Smooth muscle cell of the brain vasculature (primary cell): ENCODE results near the gene XRCC5.

ENCODE experiments used
- DNase-seq: peaks from one replicate; pipeline ENCODE4 v3.0.0-alpha.2; 2012; ENCODE audit warnings: low read depth, low spot score

The XRCC5 gene

DNA sequence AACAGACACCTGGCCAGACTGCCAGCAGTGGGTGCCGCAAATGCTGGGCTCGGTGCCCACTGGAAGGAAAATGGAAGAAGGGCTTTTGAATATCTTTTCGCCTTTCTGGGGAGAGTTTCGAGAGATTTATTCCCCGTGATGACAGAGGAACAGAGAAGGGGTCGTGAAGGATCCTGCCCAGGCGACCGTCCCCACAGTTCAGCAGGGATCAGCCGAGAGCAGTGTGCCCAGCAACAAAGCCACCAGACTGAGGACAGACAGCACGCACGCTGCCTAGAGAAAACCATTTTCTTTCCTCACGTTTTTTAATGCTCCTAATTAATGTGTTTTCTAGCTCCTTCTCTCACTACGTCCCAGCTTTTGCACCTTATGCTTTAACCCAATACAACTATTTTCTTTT is 47.7 kb downstream of the XRCC5 start:
- DNase-seq = no peak

DNA sequence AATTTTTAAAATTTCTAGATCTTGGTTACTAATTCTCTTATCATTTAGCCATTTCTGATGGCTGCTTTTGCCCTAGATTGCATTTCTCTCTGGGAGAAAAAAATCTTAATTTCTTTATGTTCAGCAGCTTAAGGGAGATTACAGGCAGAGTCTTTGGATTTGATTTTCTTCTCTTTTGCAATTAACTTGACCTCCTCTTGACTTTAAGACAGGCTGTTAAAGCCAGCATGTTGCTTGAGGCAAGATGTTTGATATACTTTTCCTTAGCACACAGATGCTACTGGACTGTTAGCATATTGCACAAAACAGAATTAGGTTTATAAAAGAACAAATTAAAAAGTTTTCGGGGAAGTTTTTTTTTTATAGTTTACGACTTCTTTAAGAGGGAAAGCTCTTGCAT is 50.0 kb downstream of the XRCC5 start:
- no peak for DNase-seq

DNA sequence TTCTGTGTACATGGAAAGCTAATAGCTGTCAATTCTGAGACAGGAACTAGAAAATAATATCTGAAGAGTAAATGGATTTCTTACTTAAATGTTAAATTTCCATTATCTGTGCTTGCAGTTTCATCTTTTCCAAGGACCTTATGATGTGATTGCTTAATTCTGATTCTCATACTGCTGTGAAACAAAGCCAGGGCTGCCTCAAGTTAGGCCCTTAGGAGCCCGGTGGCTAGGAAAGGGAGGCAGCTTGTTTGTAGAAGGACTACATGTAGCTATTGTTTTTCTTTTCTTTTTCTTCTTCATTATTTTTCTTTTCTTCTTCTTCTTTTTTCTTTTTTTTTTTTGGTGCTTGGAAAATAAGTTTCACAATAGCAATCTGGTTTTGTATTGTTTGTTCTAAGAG is 50.5 kb downstream of the XRCC5 start:
- DNase-seq = no peak

DNA sequence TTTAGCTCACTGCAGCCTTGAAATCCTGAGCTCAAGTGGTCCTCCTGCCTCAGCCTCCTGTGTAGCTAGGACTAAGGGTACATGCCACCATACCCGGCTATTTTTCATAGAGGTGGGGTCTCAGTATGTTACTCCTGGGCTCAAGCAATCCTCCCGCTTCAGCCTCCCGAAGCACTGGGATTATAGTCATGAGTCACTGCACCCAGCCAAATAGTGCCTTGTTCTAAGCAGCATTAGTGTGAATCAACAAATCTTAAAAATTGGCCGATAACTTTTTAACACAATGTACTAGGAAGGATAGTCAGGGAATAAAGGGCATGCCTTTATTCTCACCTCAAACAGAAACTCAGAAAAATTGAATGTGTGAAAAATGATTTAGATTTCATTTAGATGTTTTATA is 51.6 kb downstream of the XRCC5 start:
- no peak for DNase-seq

DNA sequence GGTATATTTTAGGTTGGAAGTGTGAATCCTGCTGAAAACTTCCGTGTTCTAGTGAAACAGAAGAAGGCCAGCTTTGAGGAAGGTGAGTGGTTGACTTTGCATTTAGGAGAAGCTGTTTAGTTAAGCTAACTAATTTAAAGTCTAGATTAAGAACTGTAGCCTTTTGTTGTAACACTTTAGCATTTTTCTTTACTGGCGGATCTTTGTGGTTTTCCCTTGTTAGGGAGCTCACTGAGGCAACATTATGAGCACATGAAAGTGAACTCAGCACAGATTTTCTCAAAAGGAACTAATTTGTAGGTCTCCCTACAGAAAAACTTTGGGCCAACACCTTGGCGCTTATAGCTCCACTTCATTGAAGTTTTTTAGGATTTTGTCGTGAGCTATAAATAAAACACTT is 52.8 kb downstream of the XRCC5 start:
- DNase-seq = no peak

DNA sequence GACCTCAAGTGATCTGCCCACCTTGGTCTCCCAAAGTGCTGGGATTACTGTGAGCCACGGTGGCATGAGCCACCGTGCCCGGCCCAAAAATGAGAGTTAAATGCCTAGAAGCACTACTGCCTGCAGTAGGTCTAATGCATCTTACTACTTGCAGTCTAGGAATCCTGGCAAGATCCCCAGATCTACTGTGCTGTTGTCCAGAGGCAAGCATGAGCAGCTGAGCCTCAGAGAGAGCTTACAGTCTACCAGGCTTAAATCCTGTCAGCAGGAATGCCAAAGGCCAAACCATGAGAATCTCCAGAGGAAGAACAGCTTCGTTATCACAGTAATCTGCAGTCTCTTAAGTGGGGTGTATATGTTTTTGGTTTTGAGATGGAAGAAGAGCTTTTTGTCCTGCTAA is 54.4 kb downstream of the XRCC5 start:
- no peak for DNase-seq

DNA sequence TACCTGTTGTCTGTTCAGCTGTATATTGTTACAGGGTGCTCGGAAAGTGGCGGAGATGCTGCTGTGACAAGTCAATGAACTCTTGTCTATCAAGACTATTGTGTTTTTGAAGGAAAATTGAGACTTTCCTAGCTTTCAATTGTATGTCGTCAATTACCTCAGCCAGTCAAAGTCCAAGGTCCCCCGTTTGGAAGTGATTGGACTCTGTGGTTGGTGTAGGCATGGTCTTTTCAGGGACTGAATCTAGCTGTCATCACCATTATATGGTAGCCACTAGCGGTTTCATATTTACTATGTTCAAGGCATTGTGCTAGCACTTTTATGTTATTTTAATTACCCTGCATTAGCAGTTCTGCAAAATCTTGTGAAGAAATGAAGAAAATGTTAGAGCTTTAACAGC is 54.9 kb downstream of the XRCC5 start:
- DNase-seq = no peak

DNA sequence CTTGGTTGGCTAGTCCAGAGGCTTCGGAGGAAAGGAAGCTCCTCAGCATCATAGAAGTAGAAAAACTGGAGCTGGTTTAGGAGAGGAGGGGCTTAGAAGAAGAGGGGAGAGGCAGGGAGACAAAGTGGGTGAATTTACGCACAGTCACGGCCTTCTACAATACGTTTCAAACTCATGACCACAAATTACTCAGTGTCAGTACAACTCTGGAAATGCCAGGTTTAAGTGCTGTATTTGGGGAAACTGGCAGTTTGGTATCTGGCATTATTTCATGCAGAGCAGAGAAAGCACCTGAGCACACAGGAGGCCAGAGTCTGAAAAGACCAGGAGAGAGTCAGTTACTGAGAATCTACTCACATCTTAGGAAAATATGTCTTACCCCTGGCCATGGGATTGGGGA is 55.4 kb downstream of the XRCC5 start:
- DNase-seq = no peak

DNA sequence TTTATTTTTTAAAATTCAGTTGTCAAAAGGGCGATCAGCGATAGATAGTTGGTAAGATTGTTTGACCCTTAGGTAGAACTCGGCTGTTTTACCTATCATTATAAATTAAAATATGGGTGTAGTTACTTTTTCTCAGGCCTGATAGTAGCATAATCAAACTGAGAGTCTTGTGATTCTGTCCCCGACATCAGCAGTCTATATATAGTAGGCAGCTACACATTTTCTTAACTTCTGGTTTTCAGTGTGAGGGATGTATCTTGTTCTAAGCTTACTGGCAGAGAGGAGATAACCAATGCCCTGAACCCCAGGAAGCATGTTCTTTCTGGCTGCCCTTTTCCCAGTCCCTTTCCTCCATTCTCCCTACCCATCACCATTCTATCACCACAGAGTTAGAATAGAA is 56.6 kb downstream of the XRCC5 start:
- DNase-seq = no peak

DNA sequence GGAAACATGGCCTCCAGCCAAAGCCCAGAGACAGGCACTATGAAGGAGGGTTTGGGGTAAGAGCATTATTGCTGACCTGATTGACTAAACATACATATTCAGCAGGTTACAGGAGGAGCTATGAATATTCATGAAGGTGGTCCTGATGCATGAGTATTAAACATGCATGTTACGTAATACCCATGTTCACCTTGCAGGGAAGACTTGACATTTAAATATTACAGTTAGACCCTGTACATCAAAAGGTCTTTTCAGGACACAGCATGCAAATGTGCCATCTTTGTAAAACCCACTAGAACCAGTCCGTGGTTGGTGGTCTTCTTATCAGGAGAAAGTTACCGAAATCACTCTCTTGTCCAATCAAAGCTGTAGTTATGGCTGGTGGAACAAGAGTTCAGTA is 59.9 kb downstream of the XRCC5 start:
- DNase-seq = no peak

DNA sequence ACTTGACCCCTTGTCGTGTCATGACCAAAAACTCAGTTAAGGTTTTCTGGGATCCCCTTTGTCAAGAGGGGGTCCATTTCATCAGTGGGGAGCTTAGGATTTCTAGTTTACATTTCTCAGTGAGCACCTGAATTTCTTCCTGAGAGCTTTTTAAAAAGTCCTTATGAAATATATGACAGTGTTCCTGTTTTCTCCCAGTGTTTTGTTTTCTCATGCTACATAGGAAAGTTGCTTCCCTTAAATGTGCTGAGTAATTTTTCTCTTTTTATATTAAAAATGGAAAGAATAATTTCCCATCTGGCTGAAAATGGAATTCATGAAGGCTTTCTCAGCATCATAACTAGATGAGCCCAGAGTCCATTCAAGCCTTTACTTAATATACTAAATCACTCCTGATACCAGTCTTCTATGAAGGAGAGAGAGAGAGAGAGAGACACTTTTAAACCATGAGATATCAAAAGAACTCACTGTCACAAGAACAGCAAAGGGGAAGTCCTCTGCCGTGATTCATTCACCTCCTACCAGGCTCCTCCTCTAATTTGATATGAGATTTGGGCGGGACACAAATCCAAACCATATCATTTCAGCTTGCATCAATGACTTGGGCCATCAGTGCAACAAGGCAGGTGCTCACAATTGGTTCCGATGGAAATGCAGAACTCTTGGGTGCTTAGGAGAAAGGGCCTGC is 61.1 kb downstream of the XRCC5 start:
- DNase-seq = no peak

DNA sequence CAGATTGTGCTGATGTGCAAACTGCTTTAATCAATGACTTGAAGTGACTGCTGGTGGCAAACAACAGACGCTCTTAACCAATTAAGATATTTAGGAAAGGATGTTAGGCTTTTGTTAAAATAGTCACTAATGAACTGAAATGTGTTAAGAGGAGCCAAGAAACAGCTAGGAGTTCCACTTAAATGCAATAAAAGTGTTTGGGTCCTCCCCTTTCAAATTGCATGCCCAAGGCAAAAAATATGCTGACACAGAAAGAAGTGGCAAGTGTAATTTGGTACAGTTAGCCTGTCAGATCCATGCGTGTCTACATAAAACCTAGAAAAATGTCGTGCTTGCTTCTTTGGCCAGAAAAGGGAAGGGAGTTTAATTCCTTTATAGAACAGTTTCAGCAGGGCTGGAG is 61.9 kb downstream of the XRCC5 start:
- DNase-seq = no peak

DNA sequence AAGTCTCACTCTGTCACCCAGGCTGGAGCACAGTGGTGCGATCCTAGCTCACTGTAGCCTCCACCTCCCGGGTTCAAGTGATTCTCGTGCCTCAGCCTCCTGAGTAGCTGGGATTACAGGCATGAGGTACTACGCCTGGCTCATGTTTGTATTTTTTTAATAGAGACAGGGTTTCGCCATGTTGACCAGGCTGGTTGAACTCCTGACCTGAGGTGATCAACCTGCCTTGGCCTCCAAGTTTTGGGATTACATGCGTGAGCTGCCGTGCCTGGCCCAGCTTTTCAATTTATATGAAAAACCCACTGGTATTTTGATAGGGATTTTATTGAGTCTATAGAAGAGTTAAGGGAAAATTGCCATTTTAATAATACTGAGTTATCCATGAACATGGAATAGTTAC is 63.3 kb downstream of the XRCC5 start:
- DNase-seq = no peak

DNA sequence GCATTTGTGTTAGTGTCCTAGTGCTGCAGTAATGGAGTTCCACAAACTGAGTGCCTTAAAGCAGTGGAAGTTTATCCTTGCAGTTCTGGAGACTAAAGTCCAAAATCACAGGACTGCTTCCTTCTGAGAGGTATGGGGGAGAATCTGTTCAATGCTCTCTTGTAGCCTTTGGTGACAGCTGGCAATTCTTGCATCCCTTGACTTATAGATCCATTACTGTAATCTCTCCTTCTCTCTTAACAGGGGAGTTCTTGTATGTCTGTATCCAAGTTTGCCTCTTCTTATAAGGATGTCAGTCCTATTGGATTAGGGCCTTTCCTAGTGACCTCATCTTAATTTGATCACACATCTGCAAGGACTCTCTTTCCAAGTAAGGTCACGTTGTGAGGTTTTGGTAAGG is 69.9 kb downstream of the XRCC5 start:
- no peak for DNase-seq

DNA sequence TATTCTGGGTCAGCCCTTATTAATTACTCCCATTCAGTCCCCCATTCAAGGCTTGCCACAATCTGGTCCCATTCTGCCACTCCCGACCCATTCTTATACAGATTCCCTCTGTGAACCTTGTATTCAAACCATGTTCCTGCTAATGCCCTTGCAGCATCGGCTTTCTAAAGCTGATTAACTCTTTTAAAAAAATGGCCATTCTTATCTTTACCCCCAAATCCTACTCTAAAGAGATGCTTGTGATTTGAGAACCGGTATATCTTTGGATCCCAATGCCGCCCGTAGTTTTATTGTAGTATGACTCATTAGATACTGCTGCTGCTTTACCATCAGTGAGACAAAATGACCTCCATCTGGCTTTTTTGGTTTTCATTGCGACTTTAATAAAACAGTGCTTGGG is 72.2 kb downstream of the XRCC5 start:
- no peak for DNase-seq

DNA sequence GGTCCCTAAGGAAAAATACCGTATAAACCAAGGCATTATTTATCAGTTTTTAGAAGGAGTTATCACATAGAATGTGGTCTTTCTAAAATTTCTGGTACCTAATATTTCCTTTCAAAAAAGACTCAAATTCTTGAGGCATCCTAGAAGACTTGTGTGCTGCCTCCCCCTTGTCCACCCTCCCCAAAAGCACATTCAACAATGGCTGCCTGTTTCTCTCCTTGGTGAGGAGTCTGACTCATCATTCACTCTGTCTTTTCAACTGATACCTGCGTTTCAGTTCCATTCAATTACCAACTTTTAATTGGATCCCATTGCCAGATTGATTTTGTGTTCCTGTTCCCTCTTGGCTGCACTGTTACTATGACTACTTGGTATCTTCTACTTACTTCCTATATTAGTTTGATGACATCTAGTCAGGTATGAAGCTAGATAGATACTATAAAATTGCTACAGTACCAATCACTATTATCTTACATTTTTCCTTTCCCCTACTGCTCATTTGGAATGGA is 72.9 kb downstream of the XRCC5 start:
- no peak for DNase-seq

DNA sequence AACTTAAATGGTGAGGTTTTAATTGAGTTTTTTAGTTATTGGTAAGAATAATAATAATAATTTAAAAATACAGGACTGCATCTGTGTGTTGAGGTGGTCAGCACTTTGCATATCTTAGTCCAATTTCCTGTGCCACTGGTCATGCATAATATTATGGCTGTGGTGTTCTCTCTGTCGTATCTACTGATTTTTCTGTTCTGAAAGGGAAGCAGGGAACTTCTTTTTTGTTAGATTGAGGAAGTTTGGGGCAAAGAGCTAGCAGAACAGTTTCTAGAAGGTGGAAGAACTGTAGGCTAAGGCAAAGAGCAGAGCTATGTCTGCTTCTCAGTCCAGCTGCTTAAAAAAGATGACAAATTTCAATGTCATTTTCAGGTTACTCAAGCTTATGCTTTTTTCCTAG is 74.3 kb downstream of the XRCC5 start:
- no peak for DNase-seq

DNA sequence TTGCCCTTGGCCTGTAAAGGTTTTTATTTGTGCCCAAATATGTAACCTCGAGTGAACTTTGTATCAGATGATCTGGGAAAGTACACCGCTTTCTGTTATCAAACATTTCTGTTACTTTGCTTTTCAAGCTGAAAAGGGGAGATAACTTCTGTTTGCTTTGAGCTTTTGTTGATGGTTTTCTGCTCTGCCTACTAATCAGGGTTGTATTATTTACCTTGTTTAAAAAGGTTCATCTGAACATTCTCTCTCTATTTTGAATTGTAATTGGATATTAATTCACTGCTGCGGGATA is 79.4 kb downstream of the XRCC5 start:
- DNase-seq = no peak

DNA sequence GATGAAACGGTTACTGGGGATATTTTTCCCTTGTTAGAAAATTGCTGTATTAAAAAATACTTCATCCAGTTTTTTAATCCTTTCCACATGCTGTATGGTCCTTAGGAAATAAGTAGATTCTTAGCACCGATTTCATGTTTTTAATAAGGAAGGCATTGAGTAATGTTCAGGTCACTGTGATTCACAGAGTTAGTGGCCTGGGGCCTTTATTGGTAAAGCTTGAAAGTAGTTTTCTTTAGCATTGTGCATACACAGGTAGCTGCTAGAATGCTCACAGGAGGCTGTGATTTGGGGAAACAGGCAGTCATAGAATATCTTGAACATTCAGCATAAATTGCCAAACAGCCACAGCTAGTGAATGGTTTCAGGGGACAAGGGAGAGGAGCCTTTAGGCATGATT is 79.8 kb downstream of the XRCC5 start:
- DNase-seq = no peak

DNA sequence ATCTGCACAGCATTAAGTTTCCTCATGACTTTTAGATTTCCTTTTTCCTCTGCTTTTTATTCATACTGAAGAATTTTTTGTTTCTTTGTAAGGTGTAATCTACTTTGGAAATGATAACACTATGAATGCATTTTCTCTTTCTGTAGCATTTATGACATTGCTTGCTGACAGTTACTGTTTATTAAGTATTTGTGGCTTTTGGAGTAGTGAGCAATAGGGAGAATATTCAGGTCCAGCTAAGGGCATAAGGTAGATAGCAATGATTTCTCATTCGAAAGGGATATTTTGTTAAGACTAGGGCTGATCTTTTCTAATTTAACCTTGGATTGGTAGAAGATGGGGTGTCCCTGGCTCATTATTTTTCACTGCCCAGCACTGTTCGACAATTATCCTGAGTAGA is 80.3 kb downstream of the XRCC5 start:
- no peak for DNase-seq

DNA sequence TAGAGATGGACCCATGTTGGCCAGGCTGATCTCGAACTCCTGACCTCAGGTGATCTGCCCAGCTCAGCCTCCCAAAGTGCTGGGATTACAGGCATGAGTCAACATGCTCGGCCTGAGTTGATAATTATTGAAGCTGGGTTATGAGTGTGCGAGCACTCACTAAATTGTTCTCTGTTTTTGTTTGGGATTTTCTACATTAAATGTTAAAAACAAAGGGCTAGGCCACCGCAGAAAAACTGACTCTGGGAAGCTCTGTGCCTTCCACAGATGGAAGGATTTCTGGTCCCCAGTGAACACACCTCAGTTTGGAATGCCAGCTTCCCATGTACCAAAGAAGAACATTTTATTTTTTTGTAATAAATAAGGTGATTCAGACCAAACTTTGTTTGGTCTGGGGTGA is 83.0 kb downstream of the XRCC5 start:
- DNase-seq = no peak

DNA sequence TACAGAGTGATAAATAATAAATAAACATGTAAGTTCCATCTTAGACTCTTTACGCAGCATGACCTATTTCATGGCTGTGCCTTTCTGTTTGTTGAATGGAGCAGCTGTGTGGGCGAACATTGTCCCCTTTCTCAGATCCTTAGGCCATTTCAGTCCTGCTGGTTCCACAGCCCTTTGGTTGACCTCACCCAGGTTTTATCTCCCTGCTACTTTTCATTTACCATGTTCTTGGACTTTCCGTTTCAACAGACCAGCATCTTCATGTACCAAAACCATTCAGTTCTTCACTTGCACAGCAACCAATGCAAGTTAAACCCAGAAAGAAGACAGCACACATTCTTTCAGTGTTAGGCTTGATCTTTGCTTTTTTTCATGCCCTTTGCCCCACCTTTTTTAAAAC is 83.8 kb downstream of the XRCC5 start:
- no peak for DNase-seq

DNA sequence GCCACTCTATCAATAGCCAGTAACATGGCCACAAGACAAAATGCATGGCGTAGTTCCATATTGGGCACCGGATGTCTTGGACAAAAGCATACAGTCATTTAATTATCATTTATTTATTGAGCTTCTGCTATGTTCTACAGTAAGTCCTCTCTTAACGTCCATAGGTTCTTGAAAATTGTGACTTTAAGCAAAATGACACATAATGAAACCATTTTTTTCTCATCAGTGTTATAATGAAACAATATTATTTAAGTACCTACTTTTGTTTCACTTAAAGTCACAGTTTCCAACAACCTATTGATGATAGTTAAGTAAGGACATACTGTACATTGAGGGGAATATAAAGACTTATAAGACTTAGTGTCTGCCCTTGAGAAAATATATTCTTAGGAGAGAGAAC is 84.9 kb downstream of the XRCC5 start:
- no peak for DNase-seq

DNA sequence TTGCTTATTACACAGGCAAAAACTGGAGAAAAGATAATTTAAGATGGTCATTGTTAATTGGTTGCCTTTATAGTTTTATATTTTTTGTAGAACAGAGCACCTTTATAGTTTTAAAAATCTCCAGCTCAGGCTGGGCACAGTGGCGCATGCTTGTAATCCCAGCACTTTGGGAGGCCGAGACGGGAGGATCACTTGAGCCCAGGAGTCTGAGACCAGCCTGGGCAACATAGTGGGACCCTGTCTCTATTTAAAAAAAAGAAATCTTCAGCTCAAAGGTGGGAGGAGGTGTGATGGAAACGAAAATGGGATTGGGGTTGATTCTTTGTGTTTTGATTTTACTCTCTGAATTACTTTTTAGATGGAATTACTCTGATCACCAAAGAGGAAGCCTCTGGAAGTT is 85.4 kb downstream of the XRCC5 start:
- DNase-seq = no peak
